ENCODE results near the gene CES2. TPM values are rescaled to one million over a fixed set of nuclear protein-coding genes. Genes with fewer than 3 reads are reported as not detected.

The CES2 gene
- total and polyA plus RNA-seq, 10 of the 15 experiments (the other 5 are each of a cell fraction or from before 2014, with no cell fraction given), result 1.6 to 33.7 (median 21.0) TPM

GRCh38 chr16:66945939-66946338, 10.6 kb downstream of the CES2 start:
- Histone ChIP-seq H3K4me1 (ENCODE audit: control insufficient read depth, insufficient read depth, low read length) (peaks cover 19% of the 10 kb centered on the region), H3K9me3 (replicated peaks; ENCODE audit: control insufficient read depth, insufficient read depth, low read length) (no peaks in the 10 kb centered on the region), H3K27ac (ENCODE audit: control insufficient read depth, insufficient read depth) (no peak overlapping the region), H3K36me3 (ENCODE audit: control insufficient read depth in 2 of 2, insufficient read depth in 2 of 2, low read length in 1 of 2) (no peaks in the 10 kb centered on the region; a peak in 3 of 4 replicates), H4K20me1 (ENCODE audit: control insufficient read depth, insufficient read depth) (no peaks in the 10 kb centered on the region), H2AFZ (ENCODE audit: control insufficient read depth, low read depth, low read length) (no peak overlapping the region), H3K79me2 (ENCODE audit: control insufficient read depth, insufficient read depth, low read length) (no peaks in the 10 kb centered on the region), H3K9ac (ENCODE audit: control insufficient read depth, insufficient read depth, low read length) (no peak overlapping the region), H3K27me3 (replicated peaks in 1 of 2; ENCODE audit: control insufficient read depth in 2 of 2, insufficient read depth in 2 of 2, low read length in 1 of 2) (no peaks in the 10 kb centered on the region), H3K4me2 (ENCODE audit: control insufficient read depth, insufficient read depth) (no peak overlapping the region), H3K4me3 (no peak overlapping the region)
- FAIRE-seq (no peak), DNase-seq (ENCODE audit: low read depth, low spot score) (no peak), ATAC-seq (no peak)
- ChIA-PET POLR2A (no interaction called here), SMC1A (ENCODE audit: uncharacterized antibody, unreplicated experiment) (no interaction called here), RAD21 (ENCODE audit: unreplicated experiment) (no interaction called here), CTCF (interaction anchor here (2.2 kb wide), 1 partner anchor 30 kb away, joined by 8 read pairs; no protein-coding TSS in a partner anchor)
- TF ChIP-seq MTA2 (IDR thresholded peaks at IDR 0.05; ENCODE audit: low read depth) (no peak), SP1 (IDR thresholded peaks at IDR 0.05; ENCODE audit: low read depth, low read length) (no peak), RAD51 (IDR thresholded peaks at IDR 0.05) (no peak), ATF2 (IDR thresholded peaks at IDR 0.05; ENCODE audit: low read length) (no peak), DPF2 (IDR thresholded peaks at IDR 0.05) (no peak), CBX3 (IDR thresholded peaks at IDR 0.05; ENCODE audit: borderline replicate concordance, low read depth) (no peak), RUNX3 (IDR thresholded peaks at IDR 0.05; ENCODE audit: low read length) (no peak), NFYA (IDR thresholded peaks at IDR 0.05; ENCODE audit: borderline replicate concordance, low read depth, low read length) (no peak), ZNF24 (IDR thresholded peaks at IDR 0.05) (no peak), NFIC (IDR thresholded peaks at IDR 0.05; ENCODE audit: low read depth, low read length) (no peak), BRCA1 (IDR thresholded peaks at IDR 0.05; ENCODE audit: low read depth, low read length) (no peak), BACH1 (IDR thresholded peaks at IDR 0.05; ENCODE audit: borderline replicate concordance) (no peak), ZNF384 (IDR thresholded peaks at IDR 0.05; ENCODE audit: borderline replicate concordance, low read depth, low read length) (no peak), BCLAF1 (IDR thresholded peaks at IDR 0.05) (no peak)
- 98% methylated on average over 4 of the region's 4 CpGs for WGBS (ENCODE audit: insufficient coverage, insufficient replicate concordance, low lambda C conversion rate, missing lambda C conversion rate)
- in situ Hi-C loops (cut with MboI) (no loop called here), intact Hi-C loops (cut with micrococcal nuclease; ENCODE audit: unreplicated experiment) (no loop called here)
- BruUV-seq (replicated peaks), result no TSS peak
